GM12878 (cell line): ENCODE results near the gene CHMP4A. TPM values are rescaled to one million over a fixed set of nuclear protein-coding genes. Genes with fewer than 3 reads are reported as not detected.

Experiments
- ATAC-seq: fragments of 200-7000 bp; cut with Tn5 transposase; 3 replicates; pipeline ENCODE4 v1.9.1; 2020; ENCODE audit warnings: mild to moderate bottlenecking, moderate library complexity
- BruUV-seq: library from RNA; stranded (reverse); fragments of 400-500 nt; replicated peaks from 2 replicates; lab custom pipeline; 2021; lab: Mats Ljungman, UMichigan
- CTCF ChIA-PET: fragments of 300-600 bp; sonication (Branson Sonifier 250); formaldehyde crosslinking; extraction: SDS; loops from one replicate; lab custom pipeline; 2021; ENCODE audit warnings: inconsistent platforms; lab: Yijun Ruan, JAX
- POLR2A ChIA-PET: fragments of 350-600 bp; formaldehyde crosslinking; extraction: SDS; loops from one replicate; lab custom pipeline; 2021; ENCODE audit warnings: inconsistent platforms; lab: Charles Lee
- RAD21 ChIA-PET: fragments of 300-600 bp; sonication (Branson Sonifier 250); formaldehyde crosslinking; loops from one replicate; lab custom pipeline; 2023; ENCODE audit warnings: antibody characterized with exemption; ENCODE audit not compliant: unreplicated experiment; lab: Charles Lee
- SMC1A ChIA-PET: fragments of 300-600 bp; sonication (Branson Sonifier 250); formaldehyde crosslinking; loops from one replicate; lab custom pipeline; 2023; ENCODE audit not compliant: unreplicated experiment, uncharacterized antibody; lab: Charles Lee
- DNase-seq: peaks from one replicate; pipeline ENCODE4 v3.0.0-alpha.2; 2011; ENCODE audit warnings: low read depth, low spot score
- FAIRE-seq: peaks from 3 replicates; lab custom pipeline; 2011; peaks lifted over from hg19 to GRCh38; lab: Jason Lieb, UNC
- H2AFZ ChIP-seq: 2 replicates; pipeline ENCODE4 v1.6.0; 2011; ENCODE audit warnings: low read depth, low read length, control low read depth; ENCODE audit not compliant: control insufficient read depth
- H3K27ac ChIP-seq: 2 replicates; pipeline ENCODE4 v1.5.1; 2011; ENCODE audit warnings: control low read depth; ENCODE audit not compliant: control insufficient read depth, insufficient read depth
- H3K27me3 ChIP-seq, 2 experiments: replicated peaks in 1 of 2; 2 replicates each; pipeline versions ENCODE4 v1.6.0 to v1.6.1; 2011; ENCODE audit warnings: low read length in 1 of 2; ENCODE audit not compliant: control insufficient read depth in 2 of 2, insufficient read depth in 2 of 2
- H3K36me3 ChIP-seq, 2 experiments: 2 replicates each; pipeline ENCODE4 v1.5.1; 2011; ENCODE audit warnings: low read length in 1 of 2; ENCODE audit not compliant: control insufficient read depth in 2 of 2, insufficient read depth in 2 of 2
- H3K4me1 ChIP-seq: 2 replicates; pipeline ENCODE4 v1.6.1; 2011; ENCODE audit warnings: mild to moderate bottlenecking, low read length, moderate library complexity, mixed read lengths; ENCODE audit not compliant: control insufficient read depth, insufficient read depth
- H3K4me2 ChIP-seq: 2 replicates; pipeline ENCODE4 v1.6.0; 2011; ENCODE audit warnings: control low read depth; ENCODE audit not compliant: control insufficient read depth, insufficient read depth
- H3K4me3 ChIP-seq: fragments of 200-600 bp; sonication (generic); 2 replicates; pipeline ENCODE4 v1.5.1; 2016
- H3K79me2 ChIP-seq: 2 replicates; pipeline ENCODE4 v1.6.0; 2011; ENCODE audit warnings: low read length; ENCODE audit not compliant: control insufficient read depth, insufficient read depth
- H3K9ac ChIP-seq: 2 replicates; pipeline ENCODE4 v1.8.0; 2011; ENCODE audit warnings: low read length, control low read depth, mixed read lengths; ENCODE audit not compliant: control insufficient read depth, insufficient read depth
- H3K9me3 ChIP-seq: replicated peaks from 3 replicates; pipeline ENCODE4 v1.5.1; 2011; ENCODE audit warnings: mild to moderate bottlenecking, low read length; ENCODE audit not compliant: control insufficient read depth, insufficient read depth
- H4K20me1 ChIP-seq: 2 replicates; pipeline ENCODE4 v1.6.0; 2011; ENCODE audit not compliant: control insufficient read depth, insufficient read depth
- ASH2L ChIP-seq: fragments of 300-600, 200-600 bp; sonication (generic); IDR thresholded peaks from 2 replicates; pipeline ENCODE4 v1.6.1; 2017; ENCODE audit warnings: low read depth, mild to moderate bottlenecking, borderline replicate concordance
- CHD2 ChIP-seq: IDR thresholded peaks from 2 replicates; pipeline ENCODE4 v1.6.1; 2011; ENCODE audit warnings: low read depth, low read length, improper control_type of control experiment, borderline replicate concordance
- MAX ChIP-seq: IDR thresholded peaks from 2 replicates; pipeline ENCODE4 v1.6.1; 2012; ENCODE audit warnings: low read depth, low read length, improper control_type of control experiment
- MEF2A ChIP-seq: IDR thresholded peaks from 2 replicates; pipeline ENCODE4 v1.6.1; 2011; ENCODE audit warnings: low read depth, mild to moderate bottlenecking, low read length, moderate library complexity; ENCODE audit not compliant: insufficient read depth
- NR2C2 ChIP-seq: IDR thresholded peaks from 2 replicates; pipeline ENCODE4 v1.6.1; 2011; ENCODE audit warnings: borderline replicate concordance, low read depth; ENCODE audit not compliant: control insufficient read depth, insufficient read length
- RELB ChIP-seq: fragments of 450-650 bp; IDR thresholded peaks from 2 replicates; pipeline ENCODE4 v1.6.1; 2017; ENCODE audit warnings: low read depth, mild to moderate bottlenecking, moderate library complexity
- SIN3A ChIP-seq: IDR thresholded peaks from 2 replicates; pipeline ENCODE4 v1.6.1; 2012; ENCODE audit warnings: low read depth, low read length, improper control_type of control experiment
- SUZ12 ChIP-seq: fragments of 200-600 bp; sonication (generic); IDR thresholded peaks from one replicate; pipeline ENCODE4 v1.6.1; 2018; ENCODE audit warnings: antibody characterized with exemption, mild to moderate bottlenecking; ENCODE audit not compliant: unreplicated experiment
- WGBS: methylation state at CpG from one replicate; pipeline ENCODE4 v1.1.6; 2016; ENCODE audit warnings: low lambda C conversion rate; ENCODE audit not compliant: insufficient replicate concordance, insufficient coverage; ENCODE audit errors: missing lambda C conversion rate; 5-methylcytosine and 5-hydroxymethylcytosine counted together
- in situ Hi-C: fragments of 300-500 bp; cut with MboI; formaldehyde crosslinking; loops from 9 replicates; pipeline ENCODE4 v1.14.3; 2018; ENCODE audit warnings: mixed read lengths
- intact Hi-C: fragments of 100-400 bp; cut with micrococcal nuclease; formaldehyde crosslinking; loops from one replicate; pipeline ENCODE4 v1.14.2; 2022; ENCODE audit not compliant: unreplicated experiment
- polyA plus RNA-seq, 11 experiments: library from polyadenylated mRNA; depleted of rRNA in 4 of 11; unstranded in 6 of 11; stranded (reverse) in 5 of 11; fragments of >200 nt; fragmentation: Nextera tagmentation in 4 of 11; fragmentation: Illumina TruSeq in 1 of 11; extraction: Ambion mirVana in 4 of 11; extraction: Trizol in 1 of 11; gene quantifications; 1 replicate in 1 of 11; 2 replicates in 10 of 11; pipeline versions ENCODE4 v1.2.1 to v1.2.3, GENCODE V29; 2011 to 2016; ENCODE audit warnings: inconsistent platforms in 2 of 11, missing spikeins in 2 of 11, low read depth in 1 of 11
- total RNA-seq, 4 experiments: library from RNA; depleted of rRNA in 3 of 4; stranded (reverse); fragments of >200 nt in 3 of 4; fragmentation: Illumina TruSeq in 1 of 4; extraction: Trizol in 1 of 4; gene quantifications; 2 replicates each; pipeline versions ENCODE4 v1.2.1 to v1.2.3, GENCODE V29; 2013 to 2021
- TF ChIP-seq, protein P1 (sequence below): fragments of 450-650 bp; IDR thresholded peaks from 2 replicates; pipeline ENCODE4 v1.6.1; 2017; ENCODE audit warnings: mild to moderate bottlenecking
- TF ChIP-seq, protein P2 (sequence below): IDR thresholded peaks from 2 replicates; pipeline ENCODE4 v1.6.1; 2011; ENCODE audit warnings: low read depth, low read length, improper control_type of control experiment, borderline replicate concordance

Gene CHMP4A
- total and polyA plus RNA-seq, 10 of the 15 experiments (the other 5 are each of a cell fraction or from before 2014, with no cell fraction given): 35.5 to 151 (median 84.7) TPM

GRCh38 chr14:24258119-24258518 is 44.8 kb upstream of the CHMP4A start:
- H3K36me3 ChIP-seq: peaks cover 0 to 3% of the 10 kb centered on the region in 2 experiments; a peak in 2 of 4 replicates
- CTCF ChIA-PET: no interaction called here
- no TSS peak for BruUV-seq
- H3K27me3 ChIP-seq: no peaks in the 10 kb centered on the region
- H3K4me3 ChIP-seq: no peak overlapping the region
- H3K9ac ChIP-seq: no peak overlapping the region
- H4K20me1 ChIP-seq: no peaks in the 10 kb centered on the region
- 88% methylated on average over 9 of the region's 9 CpGs for WGBS
- DNase-seq: no peak
- H3K4me1 ChIP-seq: no peaks in the 10 kb centered on the region
- intact Hi-C loops: no loop called here
- H2AFZ ChIP-seq: no peak overlapping the region
- no peak for TF ChIP-seq NR2C2
- TF ChIP-seq MEF2A: no peak
- TF ChIP-seq ASH2L: no peak
- TF ChIP-seq, protein P1, sequence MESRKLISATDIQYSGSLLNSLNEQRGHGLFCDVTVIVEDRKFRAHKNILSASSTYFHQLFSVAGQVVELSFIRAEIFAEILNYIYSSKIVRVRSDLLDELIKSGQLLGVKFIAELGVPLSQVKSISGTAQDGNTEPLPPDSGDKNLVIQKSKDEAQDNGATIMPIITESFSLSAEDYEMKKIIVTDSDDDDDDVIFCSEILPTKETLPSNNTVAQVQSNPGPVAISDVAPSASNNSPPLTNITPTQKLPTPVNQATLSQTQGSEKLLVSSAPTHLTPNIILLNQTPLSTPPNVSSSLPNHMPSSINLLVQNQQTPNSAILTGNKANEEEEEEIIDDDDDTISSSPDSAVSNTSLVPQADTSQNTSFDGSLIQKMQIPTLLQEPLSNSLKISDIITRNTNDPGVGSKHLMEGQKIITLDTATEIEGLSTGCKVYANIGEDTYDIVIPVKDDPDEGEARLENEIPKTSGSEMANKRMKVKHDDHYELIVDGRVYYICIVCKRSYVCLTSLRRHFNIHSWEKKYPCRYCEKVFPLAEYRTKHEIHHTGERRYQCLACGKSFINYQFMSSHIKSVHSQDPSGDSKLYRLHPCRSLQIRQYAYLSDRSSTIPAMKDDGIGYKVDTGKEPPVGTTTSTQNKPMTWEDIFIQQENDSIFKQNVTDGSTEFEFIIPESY: no peak
- no peak for TF ChIP-seq SUZ12
- no peak for TF ChIP-seq MAX
- no peak for TF ChIP-seq RELB
- TF ChIP-seq, protein P2, sequence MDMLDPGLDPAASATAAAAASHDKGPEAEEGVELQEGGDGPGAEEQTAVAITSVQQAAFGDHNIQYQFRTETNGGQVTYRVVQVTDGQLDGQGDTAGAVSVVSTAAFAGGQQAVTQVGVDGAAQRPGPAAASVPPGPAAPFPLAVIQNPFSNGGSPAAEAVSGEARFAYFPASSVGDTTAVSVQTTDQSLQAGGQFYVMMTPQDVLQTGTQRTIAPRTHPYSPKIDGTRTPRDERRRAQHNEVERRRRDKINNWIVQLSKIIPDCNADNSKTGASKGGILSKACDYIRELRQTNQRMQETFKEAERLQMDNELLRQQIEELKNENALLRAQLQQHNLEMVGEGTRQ: no peak
- TF ChIP-seq CHD2: no peak
- no peak for TF ChIP-seq SIN3A
- TF ChIP-seq, all 136 proteins: peak for 0
- no peak for FAIRE-seq
- ATAC-seq: no peak
- Histone ChIP-seq H3K4me2 (no peak overlapping the region), H3K9me3 (no peaks in the 10 kb centered on the region), H3K79me2 (no peaks in the 10 kb centered on the region), H3K27ac (no peak overlapping the region)
- ChIA-PET RAD21 (no interaction called here), POLR2A (no interaction called here), SMC1A (interaction anchor here (0.8 kb wide), 1 partner anchor 12 kb away, joined by 3 read pairs; no protein-coding TSS in a partner anchor)
- in situ Hi-C loops: no loop called here
